HCEC 1CT (cell line): ENCODE results near the gene EIF1B.

Source experiments
- DNase-seq: peaks from one replicate; pipeline ENCODE4 v3.0.0-alpha.2; 2017

Gene EIF1B

DNA sequence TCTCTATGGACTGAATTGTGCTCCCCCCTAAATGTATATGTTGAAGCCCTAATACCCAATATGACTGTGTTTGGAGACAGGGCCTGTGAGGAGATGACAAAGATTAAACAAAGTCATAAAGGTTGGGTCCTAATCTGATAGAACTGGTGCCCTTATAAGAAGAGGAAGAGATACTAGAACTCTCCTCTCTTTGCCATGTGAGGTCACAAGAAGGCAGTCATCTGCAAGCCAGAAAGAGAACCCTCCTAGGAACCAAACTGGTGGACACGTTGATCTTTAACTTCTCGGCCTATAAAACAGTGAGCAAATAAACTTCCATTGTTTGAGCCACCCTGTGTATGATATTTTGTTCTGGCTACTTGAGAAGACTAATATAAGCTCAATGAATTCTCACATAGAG lies 45.9 kb downstream of the EIF1B start:
- DNase-seq: no peak

GRCh38 chr3:40358454-40358853 lies 48.9 kb downstream of the EIF1B start:
- no peak for DNase-seq
